ENCODE data around the gene MED16. TPM values are rescaled to one million over a fixed set of nuclear protein-coding genes. Genes with fewer than 3 reads are reported as not detected.

MED16 gene
- total and polyA plus RNA-seq, 10 of the 15 experiments (the other 5 are each of a cell fraction or from before 2014, with no cell fraction given) = 0.56 to 51.1 (median 13.6) TPM

DNA sequence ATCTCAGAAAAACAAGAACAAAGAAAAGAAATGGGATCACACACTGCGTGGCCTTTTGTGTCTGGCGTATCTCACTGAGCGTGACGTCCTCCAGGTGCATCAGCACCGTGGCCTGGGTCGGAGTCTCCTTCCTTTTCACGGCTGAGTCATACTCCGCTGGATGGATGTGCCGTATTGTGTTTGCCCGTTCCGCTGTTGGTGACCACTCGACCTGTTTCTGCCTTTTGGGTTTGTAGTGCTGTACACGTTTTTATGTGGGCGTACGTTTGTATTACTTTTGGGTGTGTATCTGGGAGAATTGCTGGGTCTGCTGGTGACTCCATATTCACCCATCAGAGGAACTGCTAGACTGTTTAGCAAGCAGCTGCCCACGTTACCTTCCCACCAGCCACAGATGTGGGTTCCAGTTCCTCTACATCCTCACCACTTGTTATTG is 44.3 kb upstream of the MED16 start (continued):
- TF ChIP-seq, protein P1, sequence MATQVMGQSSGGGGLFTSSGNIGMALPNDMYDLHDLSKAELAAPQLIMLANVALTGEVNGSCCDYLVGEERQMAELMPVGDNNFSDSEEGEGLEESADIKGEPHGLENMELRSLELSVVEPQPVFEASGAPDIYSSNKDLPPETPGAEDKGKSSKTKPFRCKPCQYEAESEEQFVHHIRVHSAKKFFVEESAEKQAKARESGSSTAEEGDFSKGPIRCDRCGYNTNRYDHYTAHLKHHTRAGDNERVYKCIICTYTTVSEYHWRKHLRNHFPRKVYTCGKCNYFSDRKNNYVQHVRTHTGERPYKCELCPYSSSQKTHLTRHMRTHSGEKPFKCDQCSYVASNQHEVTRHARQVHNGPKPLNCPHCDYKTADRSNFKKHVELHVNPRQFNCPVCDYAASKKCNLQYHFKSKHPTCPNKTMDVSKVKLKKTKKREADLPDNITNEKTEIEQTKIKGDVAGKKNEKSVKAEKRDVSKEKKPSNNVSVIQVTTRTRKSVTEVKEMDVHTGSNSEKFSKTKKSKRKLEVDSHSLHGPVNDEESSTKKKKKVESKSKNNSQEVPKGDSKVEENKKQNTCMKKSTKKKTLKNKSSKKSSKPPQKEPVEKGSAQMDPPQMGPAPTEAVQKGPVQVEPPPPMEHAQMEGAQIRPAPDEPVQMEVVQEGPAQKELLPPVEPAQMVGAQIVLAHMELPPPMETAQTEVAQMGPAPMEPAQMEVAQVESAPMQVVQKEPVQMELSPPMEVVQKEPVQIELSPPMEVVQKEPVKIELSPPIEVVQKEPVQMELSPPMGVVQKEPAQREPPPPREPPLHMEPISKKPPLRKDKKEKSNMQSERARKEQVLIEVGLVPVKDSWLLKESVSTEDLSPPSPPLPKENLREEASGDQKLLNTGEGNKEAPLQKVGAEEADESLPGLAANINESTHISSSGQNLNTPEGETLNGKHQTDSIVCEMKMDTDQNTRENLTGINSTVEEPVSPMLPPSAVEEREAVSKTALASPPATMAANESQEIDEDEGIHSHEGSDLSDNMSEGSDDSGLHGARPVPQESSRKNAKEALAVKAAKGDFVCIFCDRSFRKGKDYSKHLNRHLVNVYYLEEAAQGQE (IDR thresholded peaks at IDR 0.05; ENCODE audit: low read depth, low read length) = no peak
- no peak for TF ChIP-seq CTCF (IDR thresholded peaks at IDR 0.05 in 2 of 3, conservative IDR thresholded peaks at IDR 0.05 in 1 of 3; ENCODE audit: control insufficient read depth in 2 of 3, extremely low read depth in 1 of 3, insufficient read depth in 1 of 3, low read depth in 3 of 3, low read length in 3 of 3)

DNA sequence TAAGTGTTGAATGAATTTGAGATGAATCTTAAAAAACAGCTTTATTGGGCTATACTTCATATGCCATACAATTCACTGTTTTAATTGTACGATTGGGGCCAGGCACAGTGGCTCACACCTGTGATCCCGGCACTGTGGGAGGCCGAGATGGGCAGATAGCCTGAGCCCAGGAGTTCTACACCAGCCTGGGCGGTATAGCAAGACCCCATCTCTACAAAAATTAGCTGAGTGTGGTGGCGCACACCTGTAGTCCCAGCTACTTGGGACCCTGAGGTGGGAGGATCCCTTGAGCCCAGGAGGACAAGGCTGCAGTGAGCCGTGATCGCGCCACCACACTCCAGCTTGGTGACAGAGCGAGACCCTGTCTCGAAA is 43.2 kb upstream of the MED16 start:
- peaks cover 4% of the 10 kb centered on the region for H3K9me3 ChIP-seq (replicated peaks; ENCODE audit: control insufficient read depth, insufficient read depth, low read length)
- in situ Hi-C loops (cut with MboI) = no loop called here
- no peak overlapping the region for H3K27ac ChIP-seq (ENCODE audit: control insufficient read depth, insufficient read depth)
- WGBS (ENCODE audit: insufficient coverage, insufficient replicate concordance, low lambda C conversion rate, missing lambda C conversion rate) = 100% methylated on average over 10 of the region's 10 CpGs
- H3K4me3 ChIP-seq = no peak overlapping the region
- SMC1A ChIA-PET (ENCODE audit: uncharacterized antibody, unreplicated experiment) = no interaction called here
- DNase-seq (ENCODE audit: low read depth, low spot score) (no peak), ATAC-seq (no peak), FAIRE-seq (no peak)
- no TSS peak for BruUV-seq (replicated peaks)
- H3K79me2 ChIP-seq (ENCODE audit: control insufficient read depth, insufficient read depth, low read length) = peaks cover 75% of the 10 kb centered on the region
- no peak overlapping the region for H3K9ac ChIP-seq (ENCODE audit: control insufficient read depth, insufficient read depth, low read length)
- H3K4me1 ChIP-seq (ENCODE audit: control insufficient read depth, insufficient read depth, low read length) = peaks cover 21% of the 10 kb centered on the region
- no peak overlapping the region for H3K4me2 ChIP-seq (ENCODE audit: control insufficient read depth, insufficient read depth)
- POLR2A ChIA-PET = interaction anchor here (0.5 to 1.2 kb wide), 4 partner anchors 9 to 128 kb away, joined by 3 to 6 read pairs (median 4); partner anchors contain the start of genes MED16 and RNU6-9
- no peaks in the 10 kb centered on the region; the same call in 1 of the 2 replicates for H4K20me1 ChIP-seq (ENCODE audit: control insufficient read depth, insufficient read depth)
- H3K27me3 ChIP-seq (replicated peaks in 1 of 2; ENCODE audit: control insufficient read depth in 2 of 2, insufficient read depth in 2 of 2, low read length in 1 of 2) = no peaks in the 10 kb centered on the region
- intact Hi-C loops (cut with micrococcal nuclease; ENCODE audit: unreplicated experiment) = no loop called here
- CTCF ChIA-PET = no interaction called here
- H3K36me3 ChIP-seq (ENCODE audit: control insufficient read depth in 2 of 2, insufficient read depth in 2 of 2, low read length in 1 of 2) = peaks cover 19 to 23% of the 10 kb centered on the region in 2 experiments
- RAD21 ChIA-PET (ENCODE audit: unreplicated experiment) = no interaction called here
- no peak overlapping the region for H2AFZ ChIP-seq (ENCODE audit: control insufficient read depth, low read depth, low read length)
- TF ChIP-seq EZH2 (IDR thresholded peaks at IDR 0.05; ENCODE audit: borderline replicate concordance, control insufficient read depth, low read depth, low read length) (no peak), NR2C2 (IDR thresholded peaks at IDR 0.05; ENCODE audit: borderline replicate concordance, control insufficient read depth, insufficient read length, low read depth) (no peak), MXI1 (IDR thresholded peaks at IDR 0.05; ENCODE audit: low read depth, low read length) (no peak), TBL1XR1 (IDR thresholded peaks at IDR 0.05; ENCODE audit: low read depth, low read length) (no peak), SREBF2 (IDR thresholded peaks at IDR 0.05; ENCODE audit: low read length) (no peak), MTA3 (IDR thresholded peaks at IDR 0.05; ENCODE audit: borderline replicate concordance, low read length) (no peak), E2F8 (IDR thresholded peaks at IDR 0.05; ENCODE audit: low read depth, partially characterized antibody) (no peak)
- TF ChIP-seq, protein P2, sequence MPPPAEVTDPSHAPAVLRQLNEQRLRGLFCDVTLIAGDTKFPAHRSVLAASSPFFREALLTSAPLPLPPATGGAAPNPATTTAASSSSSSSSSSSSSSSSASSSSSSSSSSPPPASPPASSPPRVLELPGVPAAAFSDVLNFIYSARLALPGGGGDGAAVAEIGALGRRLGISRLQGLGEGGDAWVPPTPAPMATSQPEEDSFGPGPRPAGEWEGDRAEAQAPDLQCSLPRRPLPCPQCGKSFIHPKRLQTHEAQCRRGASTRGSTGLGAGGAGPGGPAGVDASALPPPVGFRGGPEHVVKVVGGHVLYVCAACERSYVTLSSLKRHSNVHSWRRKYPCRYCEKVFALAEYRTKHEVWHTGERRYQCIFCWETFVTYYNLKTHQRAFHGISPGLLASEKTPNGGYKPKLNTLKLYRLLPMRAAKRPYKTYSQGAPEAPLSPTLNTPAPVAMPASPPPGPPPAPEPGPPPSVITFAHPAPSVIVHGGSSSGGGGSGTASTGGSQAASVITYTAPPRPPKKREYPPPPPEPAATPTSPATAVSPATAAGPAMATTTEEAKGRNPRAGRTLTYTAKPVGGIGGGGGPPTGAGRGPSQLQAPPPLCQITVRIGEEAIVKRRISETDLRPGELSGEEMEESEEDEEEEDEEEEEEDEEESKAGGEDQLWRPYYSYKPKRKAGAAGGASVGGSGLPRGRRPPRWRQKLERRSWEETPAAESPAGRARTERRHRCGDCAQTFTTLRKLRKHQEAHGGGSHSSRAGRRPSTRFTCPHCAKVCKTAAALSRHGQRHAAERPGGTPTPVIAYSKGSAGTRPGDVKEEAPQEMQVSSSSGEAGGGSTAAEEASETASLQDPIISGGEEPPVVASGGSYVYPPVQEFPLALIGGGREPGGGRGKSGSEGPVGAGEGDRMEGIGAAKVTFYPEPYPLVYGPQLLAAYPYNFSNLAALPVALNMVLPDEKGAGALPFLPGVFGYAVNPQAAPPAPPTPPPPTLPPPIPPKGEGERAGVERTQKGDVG (CRISPR knock-in tag; IDR thresholded peaks at IDR 0.05) = no peak
